ENCODE results near the gene AP1M1.

Gene AP1M1

DNA sequence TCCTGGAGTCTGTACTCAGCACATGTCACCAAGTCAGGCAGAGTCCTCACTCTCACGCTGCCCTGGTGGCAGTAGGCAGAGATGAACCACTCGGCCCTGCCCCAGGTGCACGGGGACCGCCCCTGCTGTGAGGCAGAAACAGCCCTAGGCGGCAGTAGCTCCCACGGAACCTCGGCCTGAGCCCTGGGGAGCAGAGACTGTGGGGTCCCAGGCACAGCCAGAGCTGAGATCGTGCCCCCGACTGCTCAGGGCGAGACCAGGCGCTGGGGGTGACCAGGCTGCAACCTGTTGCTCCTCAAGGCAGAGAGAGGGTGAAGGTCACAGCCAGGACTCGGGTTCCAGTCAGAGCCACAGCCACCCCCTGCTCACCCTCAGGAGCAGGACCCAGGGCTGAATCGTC is 34.9 kb downstream of the AP1M1 start:
- H3K9ac ChIP-seq (ENCODE audit: low read length): no peak overlapping the region
- TF ChIP-seq EZH2phosphoT487 (conservative IDR thresholded peaks at IDR 0.05; ENCODE audit: low read length): no peak
- TF ChIP-seq, protein P1, sequence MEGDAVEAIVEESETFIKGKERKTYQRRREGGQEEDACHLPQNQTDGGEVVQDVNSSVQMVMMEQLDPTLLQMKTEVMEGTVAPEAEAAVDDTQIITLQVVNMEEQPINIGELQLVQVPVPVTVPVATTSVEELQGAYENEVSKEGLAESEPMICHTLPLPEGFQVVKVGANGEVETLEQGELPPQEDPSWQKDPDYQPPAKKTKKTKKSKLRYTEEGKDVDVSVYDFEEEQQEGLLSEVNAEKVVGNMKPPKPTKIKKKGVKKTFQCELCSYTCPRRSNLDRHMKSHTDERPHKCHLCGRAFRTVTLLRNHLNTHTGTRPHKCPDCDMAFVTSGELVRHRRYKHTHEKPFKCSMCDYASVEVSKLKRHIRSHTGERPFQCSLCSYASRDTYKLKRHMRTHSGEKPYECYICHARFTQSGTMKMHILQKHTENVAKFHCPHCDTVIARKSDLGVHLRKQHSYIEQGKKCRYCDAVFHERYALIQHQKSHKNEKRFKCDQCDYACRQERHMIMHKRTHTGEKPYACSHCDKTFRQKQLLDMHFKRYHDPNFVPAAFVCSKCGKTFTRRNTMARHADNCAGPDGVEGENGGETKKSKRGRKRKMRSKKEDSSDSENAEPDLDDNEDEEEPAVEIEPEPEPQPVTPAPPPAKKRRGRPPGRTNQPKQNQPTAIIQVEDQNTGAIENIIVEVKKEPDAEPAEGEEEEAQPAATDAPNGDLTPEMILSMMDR (IDR thresholded peaks at IDR 0.05; ENCODE audit: insufficient read depth, low read length, poor library complexity, severe bottlenecking): no peak
- no peaks in the 10 kb centered on the region for H3F3A ChIP-seq (ENCODE audit: insufficient read depth)
- no peaks in the 10 kb centered on the region for H3K9me3 ChIP-seq (ENCODE audit: insufficient read depth, low read length)
- no peaks in the 10 kb centered on the region for H3K9me2 ChIP-seq (replicated peaks; ENCODE audit: insufficient read depth, low read length)
- H4K20me1 ChIP-seq (ENCODE audit: low read depth, low read length): no peaks in the 10 kb centered on the region
- H3K36me3 ChIP-seq (ENCODE audit: low read length): no peaks in the 10 kb centered on the region
- H2AFZ ChIP-seq (ENCODE audit: low read depth, low read length, severe bottlenecking): no peak overlapping the region
- H3K4me3 ChIP-seq (ENCODE audit: insufficient read depth, low read length, poor library complexity, severe bottlenecking): no peak overlapping the region
- no peak overlapping the region for H3K4me2 ChIP-seq (ENCODE audit: low read depth, low read length, poor library complexity, severe bottlenecking)
- no peaks in the 10 kb centered on the region for H3K27me3 ChIP-seq (ENCODE audit: low read length)
- H3K27ac ChIP-seq (ENCODE audit: low read depth, low read length): no peak overlapping the region
- H3K79me2 ChIP-seq (ENCODE audit: insufficient read depth, low read length): no peaks in the 10 kb centered on the region

DNA sequence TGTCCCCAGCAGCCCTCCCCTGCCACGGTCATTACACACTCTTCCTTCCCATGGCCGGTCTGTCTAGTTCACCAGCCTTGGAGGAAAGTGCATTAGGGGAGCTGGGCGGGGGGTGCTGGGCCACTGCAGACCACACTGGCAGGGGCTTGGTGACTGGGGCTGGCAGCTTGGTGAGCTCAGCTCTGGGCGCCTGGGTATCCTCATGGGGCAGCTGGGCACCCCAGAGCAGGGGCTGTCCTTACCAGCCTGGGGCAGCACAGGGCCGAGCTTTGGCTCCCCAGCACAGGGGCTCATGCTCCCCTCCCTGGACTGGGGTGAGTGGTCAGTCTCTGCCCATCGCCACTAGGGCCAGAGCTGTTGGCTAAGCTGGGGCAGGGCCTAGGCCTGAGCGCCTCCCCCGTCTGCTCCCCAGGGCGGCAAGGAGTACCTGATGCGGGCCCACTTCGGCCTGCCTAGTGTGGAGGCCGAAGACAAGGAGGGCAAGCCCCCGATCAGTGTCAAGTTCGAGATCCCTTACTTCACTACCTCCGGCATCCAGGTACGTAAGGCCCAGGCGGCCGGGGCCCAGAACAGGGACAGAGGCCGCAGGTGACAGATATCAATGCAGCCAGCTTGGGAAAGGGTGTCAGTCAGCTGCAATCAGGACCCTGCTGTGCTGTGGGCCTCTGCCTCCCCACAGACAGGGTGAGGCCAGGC is 35.5 kb downstream of the AP1M1 start:
- Histone ChIP-seq H3K4me2 (ENCODE audit: low read depth, low read length, poor library complexity, severe bottlenecking) (no peak overlapping the region), H4K20me1 (ENCODE audit: low read depth, low read length) (no peaks in the 10 kb centered on the region), H3K79me2 (ENCODE audit: insufficient read depth, low read length) (no peaks in the 10 kb centered on the region), H3K4me3 (ENCODE audit: insufficient read depth, low read length, poor library complexity, severe bottlenecking) (no peak overlapping the region), H2AFZ (ENCODE audit: low read depth, low read length, severe bottlenecking) (no peak overlapping the region), H3F3A (ENCODE audit: insufficient read depth) (peaks cover 2% of the 10 kb centered on the region; the same call in 1 of the 2 replicates), H3K9me3 (ENCODE audit: insufficient read depth, low read length) (no peaks in the 10 kb centered on the region), H3K27ac (ENCODE audit: low read depth, low read length) (no peak overlapping the region), H3K9me2 (replicated peaks; ENCODE audit: insufficient read depth, low read length) (no peaks in the 10 kb centered on the region), H3K9ac (ENCODE audit: low read length) (no peak overlapping the region), H3K27me3 (ENCODE audit: low read length) (no peaks in the 10 kb centered on the region), H3K36me3 (ENCODE audit: low read length) (no peaks in the 10 kb centered on the region)
- TF ChIP-seq, protein P1 (IDR thresholded peaks at IDR 0.05; ENCODE audit: insufficient read depth, low read length, poor library complexity, severe bottlenecking): no peak
- TF ChIP-seq EZH2phosphoT487 (conservative IDR thresholded peaks at IDR 0.05; ENCODE audit: low read length): no peak

DNA sequence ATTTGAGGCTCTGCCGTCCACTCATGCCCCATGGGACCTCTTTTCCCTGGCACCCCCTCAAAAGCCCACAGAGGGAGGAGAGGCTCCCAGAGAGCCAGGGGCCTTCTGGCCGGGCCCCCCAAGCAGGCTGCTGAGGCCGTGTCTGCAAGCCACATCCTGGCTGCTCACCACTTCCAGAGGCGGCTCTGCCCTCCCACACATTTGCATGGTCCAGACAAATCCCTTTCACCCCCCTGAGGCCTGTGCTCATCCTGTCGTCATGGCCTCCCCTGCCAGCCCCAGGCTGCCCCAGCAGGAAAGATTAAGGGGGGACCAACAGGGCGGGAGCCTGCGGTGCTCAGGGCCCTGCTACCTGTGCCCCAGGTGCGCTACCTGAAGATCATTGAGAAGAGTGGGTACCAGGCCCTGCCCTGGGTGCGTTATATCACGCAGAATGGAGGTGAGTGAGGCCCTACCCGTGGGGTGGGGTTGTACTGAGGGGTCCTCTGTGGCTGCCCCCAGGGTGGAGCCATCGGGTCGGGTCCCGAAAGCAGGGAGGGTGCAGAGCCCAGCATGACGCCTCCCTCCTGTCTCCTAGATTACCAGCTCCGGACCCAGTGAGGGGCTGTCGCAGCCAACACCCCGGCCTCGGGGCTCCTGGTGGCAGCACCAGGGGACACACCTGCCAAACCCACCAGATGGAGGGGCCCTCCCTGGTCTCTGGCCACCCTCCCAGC is 36.3 kb downstream of the AP1M1 start:
- Histone ChIP-seq H3K27me3 (ENCODE audit: low read length) (no peaks in the 10 kb centered on the region), H3K9me3 (ENCODE audit: insufficient read depth, low read length) (no peaks in the 10 kb centered on the region), H3K9me2 (replicated peaks; ENCODE audit: insufficient read depth, low read length) (no peaks in the 10 kb centered on the region), H4K20me1 (ENCODE audit: low read depth, low read length) (no peaks in the 10 kb centered on the region), H3K4me2 (ENCODE audit: low read depth, low read length, poor library complexity, severe bottlenecking) (no peak overlapping the region), H3K9ac (ENCODE audit: low read length) (no peak overlapping the region), H3K27ac (ENCODE audit: low read depth, low read length) (no peak overlapping the region), H3K36me3 (ENCODE audit: low read length) (no peaks in the 10 kb centered on the region), H3K4me3 (ENCODE audit: insufficient read depth, low read length, poor library complexity, severe bottlenecking) (no peak overlapping the region), H2AFZ (ENCODE audit: low read depth, low read length, severe bottlenecking) (no peak overlapping the region), H3F3A (ENCODE audit: insufficient read depth) (peaks cover 5% of the 10 kb centered on the region; the same call in 1 of the 2 replicates), H3K79me2 (ENCODE audit: insufficient read depth, low read length) (no peaks in the 10 kb centered on the region)
- no peak for TF ChIP-seq EZH2phosphoT487 (conservative IDR thresholded peaks at IDR 0.05; ENCODE audit: low read length)
- TF ChIP-seq, protein P1 (IDR thresholded peaks at IDR 0.05; ENCODE audit: insufficient read depth, low read length, poor library complexity, severe bottlenecking): no peak

Data from SU-DHL-6 (cell line).